HAP-1 (cell line): ENCODE results near the gene TCF4.

Source experiments
- DNase-seq, 2 experiments: peaks; one replicate each; pipeline ENCODE4 v3.0.0-alpha.2; 2016 to 2020; ENCODE audit warnings: low spot score in 2 of 2
- H3K27me3 ChIP-seq: fragments of 250-450 bp; sonication (Bioruptor Pico); 2 replicates; pipeline ENCODE4 v1.5.1; 2020; ENCODE audit warnings: low read depth, mild to moderate bottlenecking, moderate library complexity
- H3K36me3 ChIP-seq: fragments of 250-450 bp; sonication (Bioruptor Pico); replicated peaks from 2 replicates; pipeline ENCODE4 v1.5.1; 2020; ENCODE audit warnings: mild to moderate bottlenecking
- H3K4me1 ChIP-seq: fragments of 250-450 bp; sonication (Bioruptor Pico); 2 replicates; pipeline ENCODE4 v1.5.1; 2020; ENCODE audit warnings: mild to moderate bottlenecking
- H3K4me3 ChIP-seq: fragments of 250-450 bp; sonication (Bioruptor Pico); 2 replicates; pipeline ENCODE4 v1.5.1; 2020; ENCODE audit warnings: mild to moderate bottlenecking, moderate library complexity
- H3K9me3 ChIP-seq: fragments of 250-450 bp; sonication (Bioruptor Pico); 2 replicates; pipeline ENCODE4 v1.5.1; 2020; ENCODE audit warnings: mild to moderate bottlenecking, moderate library complexity
- in situ Hi-C: fragments of 300-500 bp; cut with MboI; formaldehyde crosslinking; loops from 3 replicates; pipeline ENCODE4 v1.14.3; 2020; ENCODE audit warnings: low sequenced_read_pairs, inconsistent platforms, mixed read lengths

Gene TCF4

GRCh38 chr18:55500316-55501086 lies 87.5 kb downstream of the TCF4 start:
- H3K4me1 ChIP-seq: peaks cover 27% of the 10 kb centered on the region
- in situ Hi-C loops: no loop called here
- H3K4me3 ChIP-seq: no peak overlapping the region
- H3K27me3 ChIP-seq: no peaks in the 10 kb centered on the region
- no peaks in the 10 kb centered on the region for H3K9me3 ChIP-seq
- no peak for DNase-seq
- H3K36me3 ChIP-seq: no peaks in the 10 kb centered on the region

- in situ Hi-C loops: no loop called here
Observed at GRCh38 chr18:55499526-55499925, 88.5 kb downstream of the TCF4 start.

DNA sequence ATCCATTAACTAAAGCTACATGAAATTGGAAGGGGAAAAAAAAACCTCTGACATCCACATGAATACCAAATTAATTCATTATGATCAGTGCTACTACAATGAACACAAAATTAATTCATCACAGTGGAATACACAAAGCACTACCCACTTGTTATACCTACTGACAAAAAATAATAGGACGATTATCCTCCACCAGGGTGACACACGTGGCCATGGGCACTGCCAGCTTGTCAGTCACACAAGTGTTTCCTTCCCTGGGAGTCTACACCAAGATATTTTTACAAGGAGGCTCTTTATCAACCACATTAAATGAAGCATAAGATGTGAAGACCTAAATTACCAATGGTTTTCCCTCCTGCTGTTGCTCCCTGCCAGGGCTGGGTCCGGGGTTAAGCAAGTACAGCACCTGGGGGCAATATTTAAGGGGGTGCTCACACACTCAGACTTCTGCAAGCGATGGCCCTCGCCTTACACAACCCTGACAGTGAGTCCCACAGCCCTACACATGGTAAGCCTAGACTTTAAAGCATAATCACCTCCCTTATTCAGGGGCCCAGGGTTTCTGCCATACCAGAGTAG lies 90.1 kb downstream of the TCF4 start:
- no peaks in the 10 kb centered on the region for H3K27me3 ChIP-seq
- no peaks in the 10 kb centered on the region for H3K9me3 ChIP-seq
- no peak overlapping the region for H3K4me3 ChIP-seq
- DNase-seq: no peak
- peaks cover 33% of the 10 kb centered on the region for H3K4me1 ChIP-seq
- in situ Hi-C loops: no loop called here
- no peaks in the 10 kb centered on the region for H3K36me3 ChIP-seq

More at GRCh38 chr18:55499526-55499925, 88.5 kb downstream of the TCF4 start:
- no peaks in the 10 kb centered on the region for H3K27me3 ChIP-seq
- no peak for DNase-seq
- H3K4me3 ChIP-seq: no peak overlapping the region
- peaks cover 33% of the 10 kb centered on the region for H3K4me1 ChIP-seq
- no peaks in the 10 kb centered on the region for H3K9me3 ChIP-seq
- no peaks in the 10 kb centered on the region for H3K36me3 ChIP-seq

DNA sequence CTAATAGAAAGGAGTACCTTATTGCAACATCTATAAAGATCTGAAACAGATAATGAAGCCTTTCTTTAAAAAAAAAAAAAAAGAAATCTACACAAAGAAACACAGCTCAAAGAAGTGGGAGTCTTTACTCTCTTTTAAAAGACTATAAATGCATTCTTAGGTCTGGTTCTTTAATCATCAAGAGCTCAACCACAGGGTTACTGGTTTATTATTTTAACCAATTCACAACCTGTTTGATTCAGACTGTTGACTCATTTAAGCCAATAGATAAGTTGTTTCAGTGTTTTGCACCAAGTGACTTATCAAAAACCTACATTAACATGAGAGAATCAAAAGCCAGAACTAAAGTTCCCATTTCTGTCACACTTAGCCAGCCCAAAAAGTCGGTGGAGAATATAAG lies 93.1 kb downstream of the TCF4 start:
- DNase-seq: peak in 1 of 2 experiments; percentile 84
- no peaks in the 10 kb centered on the region for H3K9me3 ChIP-seq
- peaks cover 15% of the 10 kb centered on the region for H3K4me1 ChIP-seq
- in situ Hi-C loops: no loop called here
- no peak overlapping the region for H3K4me3 ChIP-seq
- no peaks in the 10 kb centered on the region for H3K36me3 ChIP-seq
- no peaks in the 10 kb centered on the region for H3K27me3 ChIP-seq

- Histone ChIP-seq H3K27me3 (no peaks in the 10 kb centered on the region), H3K4me1 (peaks cover 15% of the 10 kb centered on the region), H3K9me3 (no peaks in the 10 kb centered on the region), H3K36me3 (no peaks in the 10 kb centered on the region), H3K4me3 (no peak overlapping the region)
- in situ Hi-C loops: no loop called here
- peak; percentile 22 to 95 for DNase-seq
Observed at GRCh38 chr18:55494441-55494840, 93.6 kb downstream of the TCF4 start.

GRCh38 chr18:55491616-55492015 lies 96.4 kb downstream of the TCF4 start:
- peaks cover 24% of the 10 kb centered on the region for H3K4me1 ChIP-seq

GRCh38 chr18:55489034-55489986 lies 98.7 kb downstream of the TCF4 start:
- H3K4me3 ChIP-seq: no peak overlapping the region
- peaks cover 13% of the 10 kb centered on the region for H3K4me1 ChIP-seq
- H3K27me3 ChIP-seq: no peaks in the 10 kb centered on the region
- peak in 1 of 2 experiments; percentile 9 for DNase-seq
- no peaks in the 10 kb centered on the region for H3K36me3 ChIP-seq
- in situ Hi-C loops: no loop called here
- no peaks in the 10 kb centered on the region for H3K9me3 ChIP-seq

More at GRCh38 chr18:55491616-55492015, 96.4 kb downstream of the TCF4 start:
- DNase-seq: no peak
- no peaks in the 10 kb centered on the region for H3K27me3 ChIP-seq
- H3K9me3 ChIP-seq: no peaks in the 10 kb centered on the region
- H3K36me3 ChIP-seq: no peaks in the 10 kb centered on the region
- no peak overlapping the region for H3K4me3 ChIP-seq
- in situ Hi-C loops: no loop called here

DNA sequence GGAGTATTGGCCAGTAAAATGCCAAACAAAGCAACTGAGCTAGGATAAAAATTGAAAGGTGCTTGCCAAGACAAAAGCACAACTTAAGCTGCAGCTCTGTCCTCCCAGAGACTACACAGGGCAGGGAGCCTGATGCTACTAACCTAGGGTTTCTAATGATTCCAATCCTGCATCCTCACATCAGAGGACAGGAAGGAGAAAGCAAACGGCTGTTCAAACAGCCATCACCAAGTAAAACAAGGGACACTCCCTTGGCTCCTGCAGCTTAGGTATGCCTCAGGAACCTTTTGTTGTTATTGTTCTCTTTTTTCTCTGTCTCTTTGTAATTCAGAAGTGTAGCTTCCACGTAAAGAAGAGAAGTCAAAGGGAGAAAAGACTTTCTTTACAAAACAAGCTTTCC lies 99.5 kb downstream of the TCF4 start:
- DNase-seq: peak; percentile 19 to 36
- Histone ChIP-seq H3K36me3 (no peaks in the 10 kb centered on the region), H3K27me3 (no peaks in the 10 kb centered on the region), H3K9me3 (no peaks in the 10 kb centered on the region), H3K4me1 (peaks cover 9% of the 10 kb centered on the region), H3K4me3 (no peak overlapping the region)
- in situ Hi-C loops: no loop called here

GRCh38 chr18:55487997-55488396 lies 100.0 kb downstream of the TCF4 start:
- DNase-seq: no peak
- Histone ChIP-seq H3K4me3 (no peak overlapping the region), H3K36me3 (no peaks in the 10 kb centered on the region), H3K4me1 (peaks cover 9% of the 10 kb centered on the region), H3K27me3 (no peaks in the 10 kb centered on the region), H3K9me3 (no peaks in the 10 kb centered on the region)
- in situ Hi-C loops: no loop called here

DNA sequence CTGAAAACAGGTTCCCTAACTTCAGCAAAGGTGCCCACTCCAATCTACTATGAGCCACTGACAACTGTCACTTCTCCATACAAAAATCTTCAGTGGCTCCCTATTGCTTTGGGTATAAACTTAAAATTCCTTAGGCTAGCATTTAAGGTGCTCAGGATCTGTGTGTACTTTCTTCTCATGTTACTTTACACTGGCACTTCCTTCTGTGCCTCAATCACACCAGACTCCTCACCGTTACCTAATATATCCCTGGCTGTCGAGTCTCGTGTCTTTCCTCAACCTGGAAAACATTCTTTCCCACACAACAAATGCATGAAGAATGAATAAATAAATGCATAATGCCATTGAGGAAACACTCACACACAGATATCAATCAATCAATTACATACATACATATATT lies 101.1 kb downstream of the TCF4 start:
- no peaks in the 10 kb centered on the region for H3K9me3 ChIP-seq
- DNase-seq: no peak
- in situ Hi-C loops: no loop called here
- H3K4me3 ChIP-seq: no peak overlapping the region
- peaks cover 9% of the 10 kb centered on the region for H3K4me1 ChIP-seq
- no peaks in the 10 kb centered on the region for H3K27me3 ChIP-seq
- H3K36me3 ChIP-seq: no peaks in the 10 kb centered on the region

GRCh38 chr18:55485666-55486065 lies 102.3 kb downstream of the TCF4 start:
- H3K36me3 ChIP-seq: no peaks in the 10 kb centered on the region
- in situ Hi-C loops: no loop called here
- no peaks in the 10 kb centered on the region for H3K9me3 ChIP-seq
- H3K4me3 ChIP-seq: no peak overlapping the region
- no peaks in the 10 kb centered on the region for H3K27me3 ChIP-seq
- peaks cover 9% of the 10 kb centered on the region for H3K4me1 ChIP-seq
- DNase-seq: no peak

DNA sequence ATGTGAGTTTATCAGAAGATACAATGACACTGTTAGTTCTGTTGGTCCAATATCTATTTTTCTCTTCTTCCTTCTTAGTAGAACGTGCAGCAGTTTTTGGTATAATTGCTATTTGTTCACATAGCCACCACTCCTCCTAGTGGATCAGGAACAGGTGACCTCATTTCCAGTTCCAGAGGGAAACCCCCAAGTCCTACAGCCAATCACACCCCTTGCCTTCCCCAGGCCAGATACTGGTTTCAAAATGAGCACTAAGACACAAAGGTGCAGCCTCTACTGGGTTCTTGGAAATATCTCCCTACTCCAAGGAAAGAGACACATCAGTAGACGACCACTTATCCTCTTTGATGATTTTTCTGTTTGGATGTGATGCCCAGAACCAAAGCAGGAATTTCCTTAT lies 103.2 kb downstream of the TCF4 start:
- H3K4me3 ChIP-seq: no peak overlapping the region
- no peaks in the 10 kb centered on the region for H3K9me3 ChIP-seq
- peaks cover 9% of the 10 kb centered on the region for H3K4me1 ChIP-seq
- no peaks in the 10 kb centered on the region for H3K36me3 ChIP-seq
- no peaks in the 10 kb centered on the region for H3K27me3 ChIP-seq
- no peak for DNase-seq
- in situ Hi-C loops: no loop called here

DNA sequence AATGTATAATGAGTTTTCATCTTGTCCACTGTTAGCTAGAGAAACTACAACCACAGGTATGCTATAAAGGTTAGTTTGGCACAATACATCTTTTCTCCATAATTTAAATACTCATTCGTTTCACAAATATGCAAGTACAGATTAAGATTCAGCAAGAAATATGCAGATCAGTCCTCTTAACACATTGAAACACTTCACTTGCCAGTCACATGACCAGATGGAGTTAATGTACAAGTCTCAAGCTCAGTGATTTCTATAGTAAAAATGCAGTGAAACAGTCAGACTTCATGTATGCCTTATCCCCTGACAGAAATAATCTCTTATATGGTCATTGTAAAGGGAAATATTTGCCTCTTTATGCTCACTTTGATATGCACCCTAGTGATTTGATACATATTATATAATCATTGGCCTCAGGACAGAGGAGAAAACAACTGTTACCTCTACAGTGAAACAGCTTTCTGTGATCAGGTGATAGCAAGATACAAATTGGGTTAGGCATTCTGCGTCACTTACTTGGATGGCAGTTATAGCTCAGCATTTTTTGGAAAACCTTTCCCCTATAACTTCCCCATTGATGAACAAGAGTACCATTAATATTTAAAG lies 104.6 kb downstream of the TCF4 start:
- H3K4me1 ChIP-seq: peaks cover 7% of the 10 kb centered on the region
- H3K27me3 ChIP-seq: no peaks in the 10 kb centered on the region
- no peak overlapping the region for H3K4me3 ChIP-seq
- no peaks in the 10 kb centered on the region for H3K36me3 ChIP-seq
- in situ Hi-C loops: no loop called here
- H3K9me3 ChIP-seq: no peaks in the 10 kb centered on the region
- no peak for DNase-seq
